Measurements from ENCODE around the gene ANTXR1. TPM values are rescaled to one million over a fixed set of nuclear protein-coding genes. Genes with fewer than 3 reads are reported as not detected.

ANTXR1 gene
- total RNA-seq, 1 experiment from 2014 or later = 37.3 TPM

- no peaks in the 10 kb centered on the region for H4K20me1 ChIP-seq (ENCODE audit: control insufficient read depth, insufficient read depth, insufficient read length)
- H2BK5ac ChIP-seq (ENCODE audit: insufficient read length, low read length) = no peak overlapping the region
- no peaks in the 10 kb centered on the region for H3K79me1 ChIP-seq (ENCODE audit: insufficient read depth, low read depth, low read length, poor library complexity, severe bottlenecking)
- H3K4me1 Mint-ChIP-seq = peaks cover 11 to 14% of the 10 kb centered on the region in 2 experiments
- no peak overlapping the region for H3K4me2 ChIP-seq (ENCODE audit: insufficient read depth, insufficient read length, low read length)
- H4K91ac ChIP-seq (ENCODE audit: insufficient read length, low read depth, low read length) = no peak overlapping the region
- H4K5ac ChIP-seq (ENCODE audit: insufficient read length, low read depth, low read length) = no peak overlapping the region
- no peaks in the 10 kb centered on the region for H3K9me3 ChIP-seq (ENCODE audit: control insufficient read depth, low read depth, low read length)
- no peaks in the 10 kb centered on the region; a peak in 1 of 5 replicates for H3K9me3 Mint-ChIP-seq
- no peak for TF ChIP-seq CTCF (conservative IDR thresholded peaks at IDR 0.05)
- H4K8ac ChIP-seq (replicated peaks; ENCODE audit: insufficient read length, low read depth, low read length) = no peak overlapping the region
- no peak overlapping the region for H3K27ac ChIP-seq (ENCODE audit: insufficient read length, low read depth, low read length)
- no peak overlapping the region for H3K4ac ChIP-seq (ENCODE audit: low read depth, low read length)
- H2BK20ac ChIP-seq (ENCODE audit: low read depth, low read length, poor library complexity, severe bottlenecking) = no peak overlapping the region
- no peak for DNase-seq
- peaks cover 6 to 11% (median 8%) of the 10 kb centered on the region in 3 experiments for H3K36me3 Mint-ChIP-seq (ENCODE audit: insufficient read depth in 1 of 3, low read depth in 3 of 3)
- H3K23ac ChIP-seq (ENCODE audit: insufficient read length, low read depth, low read length) = no peak overlapping the region
- H3K56ac ChIP-seq (ENCODE audit: insufficient read length, low read depth, low read length) = no peak overlapping the region
- no peak overlapping the region for H2AK5ac ChIP-seq (ENCODE audit: insufficient read length, low read length)
- no peaks in the 10 kb centered on the region for H3K27me3 ChIP-seq (ENCODE audit: insufficient read depth, low read length)
- H3K14ac ChIP-seq (ENCODE audit: insufficient read depth, low read length) = no peak overlapping the region
- H3K18ac ChIP-seq (ENCODE audit: insufficient read length, low read depth, low read length) = no peak overlapping the region
- WGBS (ENCODE audit: extremely low coverage, insufficient read length, low lambda C conversion rate) = no CpG with 5 or more reads among the region's 6 CpGs
- H3K27me3 Mint-ChIP-seq (ENCODE audit: low read depth) = no peaks in the 10 kb centered on the region
- no peaks in the 10 kb centered on the region for H3K4me1 ChIP-seq (ENCODE audit: insufficient read depth, low read length)
- H3K79me2 ChIP-seq (ENCODE audit: insufficient read depth, low read length) = no peaks in the 10 kb centered on the region
- H2BK12ac ChIP-seq (ENCODE audit: insufficient read length, low read depth, low read length) = no peak overlapping the region
- H2BK120ac ChIP-seq (ENCODE audit: low read depth, low read length, poor library complexity, severe bottlenecking) = no peak overlapping the region
- H3K9ac ChIP-seq (ENCODE audit: extremely low read depth, insufficient read length, low read length) = no peak overlapping the region
- no peak overlapping the region for H3K4me3 Mint-ChIP-seq
- H3T11ph ChIP-seq (ENCODE audit: low read length) = no peak overlapping the region
- no peaks in the 10 kb centered on the region for H3K23me2 ChIP-seq (ENCODE audit: insufficient read length, low read depth, low read length, poor library complexity, severe bottlenecking)
- H2AFZ ChIP-seq (ENCODE audit: low read length) = no peak overlapping the region
- no peak overlapping the region for H3K27ac Mint-ChIP-seq
- no peak overlapping the region for H2BK15ac ChIP-seq (ENCODE audit: low read depth, low read length)
Observed at GRCh38 chr2:69244882-69245281, 231.9 kb downstream of the ANTXR1 start.
